ENCODE results near the gene DDX46. TPM values are rescaled to one million over a fixed set of nuclear protein-coding genes. Genes with fewer than 3 reads are reported as not detected.

Gene DDX46
- total RNA-seq, 1 experiment from 2014 or later, result 76.5 TPM

DNA sequence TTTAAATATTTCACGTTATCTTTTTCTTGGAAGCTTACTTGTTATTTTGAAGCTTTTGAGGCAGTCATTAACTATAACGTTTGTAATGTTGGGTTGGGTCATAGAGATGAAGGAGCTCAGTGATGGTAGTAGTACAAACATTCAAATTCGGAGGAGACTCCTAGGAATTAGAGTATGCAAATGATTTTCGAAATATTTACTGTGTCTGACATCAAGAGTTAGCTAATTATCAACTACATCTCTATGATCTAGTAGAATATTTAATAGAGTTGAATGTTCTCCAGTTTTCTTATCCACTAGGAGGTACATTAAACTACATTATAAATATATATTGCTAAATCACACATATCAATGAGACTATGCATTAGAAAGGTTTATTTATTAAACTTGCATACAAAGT, 58.4 kb downstream of the DDX46 start:
- H3K4me2 ChIP-seq, result no peak overlapping the region
- peaks cover 13% of the 10 kb centered on the region; the same call in 1 of the 2 replicates for H3K36me3 ChIP-seq (ENCODE audit: low read depth)
- DNase-seq, result no peak
- peaks cover 12% of the 10 kb centered on the region; the same call in 1 of the 2 replicates for H3F3A ChIP-seq (ENCODE audit: insufficient read depth, low read depth)
- H3K9me3 ChIP-seq (ENCODE audit: insufficient read depth, low read depth), result no peaks in the 10 kb centered on the region
- H3K79me2 ChIP-seq (ENCODE audit: low read depth), result no peaks in the 10 kb centered on the region
- no peak overlapping the region for H3K27ac ChIP-seq
- H4K20me1 ChIP-seq (ENCODE audit: insufficient read depth), result no peaks in the 10 kb centered on the region
- no peaks in the 10 kb centered on the region for H3K27me3 ChIP-seq (ENCODE audit: insufficient read depth, low read depth)
- TF ChIP-seq, protein P1, sequence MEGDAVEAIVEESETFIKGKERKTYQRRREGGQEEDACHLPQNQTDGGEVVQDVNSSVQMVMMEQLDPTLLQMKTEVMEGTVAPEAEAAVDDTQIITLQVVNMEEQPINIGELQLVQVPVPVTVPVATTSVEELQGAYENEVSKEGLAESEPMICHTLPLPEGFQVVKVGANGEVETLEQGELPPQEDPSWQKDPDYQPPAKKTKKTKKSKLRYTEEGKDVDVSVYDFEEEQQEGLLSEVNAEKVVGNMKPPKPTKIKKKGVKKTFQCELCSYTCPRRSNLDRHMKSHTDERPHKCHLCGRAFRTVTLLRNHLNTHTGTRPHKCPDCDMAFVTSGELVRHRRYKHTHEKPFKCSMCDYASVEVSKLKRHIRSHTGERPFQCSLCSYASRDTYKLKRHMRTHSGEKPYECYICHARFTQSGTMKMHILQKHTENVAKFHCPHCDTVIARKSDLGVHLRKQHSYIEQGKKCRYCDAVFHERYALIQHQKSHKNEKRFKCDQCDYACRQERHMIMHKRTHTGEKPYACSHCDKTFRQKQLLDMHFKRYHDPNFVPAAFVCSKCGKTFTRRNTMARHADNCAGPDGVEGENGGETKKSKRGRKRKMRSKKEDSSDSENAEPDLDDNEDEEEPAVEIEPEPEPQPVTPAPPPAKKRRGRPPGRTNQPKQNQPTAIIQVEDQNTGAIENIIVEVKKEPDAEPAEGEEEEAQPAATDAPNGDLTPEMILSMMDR (conservative IDR thresholded peaks at IDR 0.05), result no peak
- TF ChIP-seq EZH2 (IDR thresholded peaks at IDR 0.05; ENCODE audit: low read depth), result no peak
- ChIA-PET POLR2A (ENCODE audit: unreplicated experiment) (no interaction called here), CTCF (no interaction called here)
- H3K9me2 ChIP-seq (ENCODE audit: insufficient read depth), result no peaks in the 10 kb centered on the region
- H3K4me1 ChIP-seq (replicated peaks; ENCODE audit: insufficient read depth), result no peaks in the 10 kb centered on the region
- intact Hi-C loops (cut with micrococcal nuclease; ENCODE audit: unreplicated experiment), result no loop called here
- BruUV-seq (replicated peaks), result no TSS peak
- H3K4me3 ChIP-seq, result no peak overlapping the region
- H2AFZ ChIP-seq, result no peak overlapping the region

DNA sequence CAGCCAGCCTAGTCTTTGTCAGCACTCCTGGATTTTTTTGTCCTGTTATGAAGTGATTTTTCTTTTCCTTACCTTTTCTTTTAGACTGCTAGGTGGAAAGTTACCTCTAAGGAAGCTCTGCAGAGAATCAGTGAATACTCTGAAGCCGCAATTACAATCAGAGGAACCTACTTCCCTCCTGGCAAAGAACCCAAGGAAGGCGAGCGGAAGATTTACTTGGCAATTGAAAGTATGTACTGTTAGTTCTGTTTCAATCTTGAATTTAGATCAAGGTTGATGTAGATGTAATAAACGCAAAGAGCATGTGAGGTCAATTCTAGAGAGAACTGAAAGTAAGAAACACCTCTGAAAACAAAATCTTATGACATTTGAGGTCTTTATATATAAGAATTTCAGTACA, 60.2 kb downstream of the DDX46 start:
- DNase-seq, result no peak
- Histone ChIP-seq H3K27me3 (ENCODE audit: insufficient read depth, low read depth) (no peaks in the 10 kb centered on the region), H3F3A (ENCODE audit: insufficient read depth, low read depth) (peaks cover 15% of the 10 kb centered on the region; the same call in 1 of the 2 replicates), H3K4me2 (no peak overlapping the region), H3K79me2 (ENCODE audit: low read depth) (no peaks in the 10 kb centered on the region), H3K4me1 (replicated peaks; ENCODE audit: insufficient read depth) (no peaks in the 10 kb centered on the region), H3K9me2 (ENCODE audit: insufficient read depth) (no peaks in the 10 kb centered on the region), H3K36me3 (ENCODE audit: low read depth) (peaks cover 20% of the 10 kb centered on the region), H2AFZ (no peak overlapping the region), H4K20me1 (ENCODE audit: insufficient read depth) (no peaks in the 10 kb centered on the region), H3K9me3 (ENCODE audit: insufficient read depth, low read depth) (no peaks in the 10 kb centered on the region), H3K27ac (peak overlapping the region; percentile 28; the same call in 1 of the 2 replicates), H3K4me3 (no peak overlapping the region)
- no peak for TF ChIP-seq EZH2 (IDR thresholded peaks at IDR 0.05; ENCODE audit: low read depth)
- TF ChIP-seq, protein P1 (conservative IDR thresholded peaks at IDR 0.05), result no peak
- intact Hi-C loops (cut with micrococcal nuclease; ENCODE audit: unreplicated experiment), result no loop called here
- ChIA-PET CTCF (no interaction called here), POLR2A (ENCODE audit: unreplicated experiment) (no interaction called here)
- BruUV-seq (replicated peaks), result no TSS peak

DNA sequence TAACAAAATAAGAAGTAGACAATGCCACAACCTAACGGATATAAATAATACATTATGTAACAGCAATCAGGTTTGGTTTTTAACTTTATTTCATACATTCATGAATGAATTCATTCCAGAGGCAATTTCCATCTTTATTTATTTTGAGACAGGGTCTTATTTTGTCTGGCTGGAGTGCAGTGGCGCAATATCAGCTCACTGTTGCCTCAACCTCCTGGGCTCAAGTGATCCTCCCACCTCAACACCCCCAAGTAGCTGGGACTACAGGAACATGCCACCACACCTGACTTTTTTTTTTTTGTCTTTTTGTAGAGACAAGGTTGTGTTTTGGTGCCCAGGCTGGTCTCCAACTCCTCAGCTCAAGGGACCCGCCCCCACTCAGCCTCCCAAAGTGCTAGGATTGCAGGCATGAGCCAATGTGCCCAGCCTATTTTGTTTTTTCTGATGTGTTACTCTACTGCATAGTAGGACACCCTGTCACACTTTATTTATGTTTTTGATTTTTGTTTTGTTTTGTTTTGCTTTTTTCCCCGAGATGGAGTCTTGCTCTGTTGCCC, 60.9 kb downstream of the DDX46 start:
- no peak overlapping the region for H2AFZ ChIP-seq
- H3K79me2 ChIP-seq (ENCODE audit: low read depth), result no peaks in the 10 kb centered on the region
- DNase-seq, result no peak
- no peaks in the 10 kb centered on the region for H3K9me2 ChIP-seq (ENCODE audit: insufficient read depth)
- ChIA-PET CTCF (no interaction called here), POLR2A (ENCODE audit: unreplicated experiment) (no interaction called here)
- H3K4me3 ChIP-seq, result no peak overlapping the region
- no peaks in the 10 kb centered on the region for H3K27me3 ChIP-seq (ENCODE audit: insufficient read depth, low read depth)
- H3F3A ChIP-seq (ENCODE audit: insufficient read depth, low read depth), result peaks cover 15% of the 10 kb centered on the region; the same call in 1 of the 2 replicates
- H3K4me2 ChIP-seq, result no peak overlapping the region
- TF ChIP-seq EZH2 (IDR thresholded peaks at IDR 0.05; ENCODE audit: low read depth), result no peak
- TF ChIP-seq, protein P1 (conservative IDR thresholded peaks at IDR 0.05), result no peak
- peak overlapping the region; percentile 28; the same call in 1 of the 2 replicates for H3K27ac ChIP-seq
- peaks cover 20% of the 10 kb centered on the region for H3K36me3 ChIP-seq (ENCODE audit: low read depth)
- no peaks in the 10 kb centered on the region for H3K9me3 ChIP-seq (ENCODE audit: insufficient read depth, low read depth)
- no peaks in the 10 kb centered on the region for H4K20me1 ChIP-seq (ENCODE audit: insufficient read depth)
- BruUV-seq (replicated peaks), result no TSS peak
- intact Hi-C loops (cut with micrococcal nuclease; ENCODE audit: unreplicated experiment), result no loop called here
- no peaks in the 10 kb centered on the region for H3K4me1 ChIP-seq (replicated peaks; ENCODE audit: insufficient read depth)
